HG03432 (cell line): Measurements from ENCODE around the gene MDH1.
A peak's percentile ranks its signal among the peaks of the same experiment; 100 is the strongest.
"Not testable (repeated sequence)": the region's sequence is repeated elsewhere in the genome, so short reads cannot be mapped to it uniquely, and the experiment has no call there.

Source experiments
- ATAC-seq: cut with Tn5 transposase; IDR thresholded peaks from one replicate; pipeline ENCODE4 v1.9.1; 2021; ENCODE audit warnings: mild to moderate bottlenecking, moderate library complexity; ENCODE audit not compliant: unreplicated experiment

Gene MDH1

DNA sequence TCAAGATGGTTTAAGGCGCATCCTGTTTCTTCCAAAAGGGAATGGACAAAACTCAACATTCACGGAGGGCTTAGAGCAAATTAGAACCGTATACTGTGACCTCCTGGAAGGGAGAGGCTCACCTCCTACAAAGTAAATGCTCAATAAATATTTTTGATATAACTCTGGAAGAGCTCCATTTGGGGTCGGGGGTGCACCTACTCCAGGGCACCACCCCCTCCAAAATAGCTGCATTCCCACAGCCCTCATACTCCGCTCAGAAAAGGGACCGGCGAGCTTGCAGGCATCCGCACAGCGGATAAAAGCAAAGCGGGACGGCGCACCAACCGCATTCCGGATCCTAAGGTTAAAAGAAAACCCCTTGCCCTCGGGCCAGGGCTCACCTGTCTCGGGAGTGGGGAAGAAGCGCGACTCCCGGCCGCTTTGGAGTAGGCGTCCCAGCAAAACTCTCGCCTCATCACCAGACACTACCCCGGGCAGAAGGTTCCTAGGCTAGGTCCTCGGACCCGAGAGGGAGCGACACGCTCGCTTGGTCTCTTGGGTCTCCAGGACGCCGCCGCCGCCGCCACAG lies 864 bp upstream of the MDH1 start:
- ATAC-seq = no peak

DNA sequence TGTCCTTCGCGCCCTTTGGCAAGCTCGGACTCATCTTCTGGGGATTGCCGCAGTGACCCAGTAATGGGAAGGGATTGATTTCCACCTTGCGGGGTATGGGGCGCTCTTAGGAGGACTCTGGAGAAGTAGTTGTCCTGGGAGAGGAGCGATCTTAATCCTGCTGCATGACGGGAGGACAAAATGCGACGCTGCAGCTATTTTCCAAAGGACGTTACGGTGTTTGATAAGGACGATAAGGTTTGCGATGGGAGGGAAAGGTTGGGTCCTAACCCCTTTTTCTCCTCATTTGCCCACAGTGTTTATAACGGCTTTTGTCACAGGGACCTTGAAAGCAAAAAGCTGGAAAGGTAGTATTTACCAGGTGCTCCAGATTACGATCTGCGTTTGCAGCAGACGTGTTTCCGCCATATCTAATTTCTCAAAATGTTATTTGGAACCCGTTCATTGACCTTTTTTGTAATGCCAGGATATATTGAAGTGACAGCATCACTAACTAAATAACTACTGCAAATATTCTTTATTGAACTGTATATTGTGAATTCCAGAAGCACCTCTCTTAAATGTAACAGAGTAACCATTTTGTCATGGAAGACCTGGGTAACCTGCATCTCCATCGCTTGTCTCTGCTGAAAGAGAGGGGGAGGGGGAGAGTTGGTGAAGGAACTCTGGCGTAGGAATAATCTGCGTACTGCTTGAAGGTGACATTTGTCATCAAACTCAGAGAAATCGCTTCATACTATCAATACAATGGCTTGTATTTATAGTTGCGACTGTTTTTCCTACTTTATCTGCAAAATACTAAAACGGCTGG lies 590 bp downstream of the MDH1 start:
- ATAC-seq = peak; percentile 15

DNA sequence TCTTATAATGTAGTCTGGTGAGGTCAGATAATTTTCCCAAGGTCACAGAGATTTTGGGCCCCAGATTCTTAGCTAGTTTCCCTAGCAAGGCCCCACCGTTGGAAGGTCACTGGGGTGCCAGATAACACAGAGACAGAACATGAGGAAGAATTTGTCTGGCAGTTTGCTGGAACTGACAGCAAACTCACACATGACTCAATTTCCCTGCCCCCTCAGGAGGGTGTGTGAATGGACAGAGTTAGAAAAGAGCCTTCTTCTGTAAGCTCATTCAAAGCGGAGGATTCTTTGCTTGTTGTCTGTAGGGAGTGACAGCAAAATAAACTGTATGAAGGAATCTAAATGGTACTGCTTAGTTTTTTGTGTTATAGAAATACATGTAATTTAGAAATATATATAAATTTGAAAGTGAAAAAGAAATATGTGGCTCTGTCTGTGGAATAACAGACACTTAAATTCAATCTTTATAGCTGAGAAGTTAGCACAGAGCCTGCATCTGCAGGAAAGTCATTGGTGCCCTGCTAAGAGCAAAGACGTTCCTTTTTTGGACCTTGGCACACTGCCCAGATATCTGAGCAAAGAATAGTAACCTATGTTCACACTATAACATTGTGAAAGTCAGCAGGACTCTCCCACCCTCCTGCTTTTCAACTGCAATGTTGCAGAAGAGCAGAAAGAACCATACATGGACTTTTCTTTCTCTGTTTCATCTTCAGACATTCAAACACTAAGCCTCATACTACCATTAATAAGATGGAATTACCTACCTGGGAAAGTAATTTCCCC lies 2.1 kb downstream of the MDH1 start:
- peak; percentile 7 for ATAC-seq

- ATAC-seq = no peak
Measured at GRCh38 chr2:63591566-63592175, 2.9 kb downstream of the MDH1 start.

DNA sequence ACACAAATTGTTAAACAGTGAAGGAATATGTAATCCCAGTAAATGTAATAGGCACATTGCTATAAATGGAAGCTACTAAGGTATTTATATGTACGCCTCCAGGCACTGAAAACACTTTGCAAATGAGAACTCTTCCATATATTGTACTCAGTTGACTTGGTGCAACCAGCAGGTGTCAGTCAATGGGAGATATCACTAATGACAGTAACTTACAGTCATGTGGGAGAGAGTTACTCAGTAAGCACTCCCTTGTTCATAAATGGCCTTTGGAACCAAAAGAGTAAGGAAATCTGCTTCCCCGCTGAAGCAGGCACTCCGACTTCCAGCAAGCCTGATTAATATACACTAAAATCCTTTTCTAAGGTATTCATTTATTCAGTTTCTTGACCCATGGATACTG lies 5.9 kb downstream of the MDH1 start:
- ATAC-seq = no peak

GRCh38 chr2:63596401-63596883 lies 7.7 kb downstream of the MDH1 start:
- no peak for ATAC-seq

- no peak for ATAC-seq
Measured at GRCh38 chr2:63598981-63599380, 10.2 kb downstream of the MDH1 start.

DNA sequence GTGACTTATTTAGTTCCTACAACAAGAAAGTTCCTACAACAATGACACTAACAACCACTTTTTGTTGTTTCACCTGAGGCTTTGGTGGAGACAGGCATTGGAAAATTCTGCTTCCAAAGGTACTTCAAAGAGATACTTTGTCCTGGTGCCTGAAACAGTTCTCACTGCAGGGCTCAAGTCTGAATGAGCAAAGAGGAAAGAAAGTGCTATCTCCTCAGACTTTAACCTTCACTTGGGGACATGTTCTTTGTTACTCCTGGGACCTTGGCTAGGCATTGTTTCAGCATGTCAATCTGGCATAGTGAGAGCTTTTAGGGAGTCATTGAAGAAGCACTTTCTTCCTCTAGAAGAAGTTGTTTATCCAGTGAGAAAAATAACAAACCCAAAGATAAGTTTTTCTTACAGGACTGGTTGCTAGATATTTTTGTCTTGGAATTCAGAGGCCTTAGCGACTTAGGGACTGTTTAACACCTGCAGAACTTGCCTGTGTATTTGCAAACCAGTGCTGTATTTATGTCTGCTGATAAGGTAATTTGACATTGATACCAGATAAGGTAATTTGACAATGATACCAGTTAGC lies 12.2 kb downstream of the MDH1 start:
- no peak for ATAC-seq

DNA sequence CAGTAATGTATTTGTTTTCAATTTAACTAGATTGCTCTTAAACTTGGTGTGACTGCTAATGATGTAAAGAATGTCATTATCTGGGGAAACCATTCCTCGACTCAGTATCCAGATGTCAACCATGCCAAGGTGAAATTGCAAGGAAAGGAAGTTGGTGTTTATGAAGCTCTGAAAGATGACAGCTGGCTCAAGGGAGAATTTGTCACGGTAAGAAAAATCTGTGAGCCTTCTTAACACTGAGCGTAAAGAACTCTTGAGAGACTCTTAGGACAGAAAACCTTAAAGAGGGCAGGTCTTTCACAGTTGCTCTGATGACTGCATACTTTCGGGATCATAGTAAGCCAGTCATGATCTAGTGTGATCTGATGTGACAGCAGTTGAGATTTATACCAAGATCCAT lies 15.9 kb downstream of the MDH1 start:
- ATAC-seq = no peak

GRCh38 chr2:63608865-63609264 lies 20.1 kb downstream of the MDH1 start:
- not testable (repeated sequence) for ATAC-seq

DNA sequence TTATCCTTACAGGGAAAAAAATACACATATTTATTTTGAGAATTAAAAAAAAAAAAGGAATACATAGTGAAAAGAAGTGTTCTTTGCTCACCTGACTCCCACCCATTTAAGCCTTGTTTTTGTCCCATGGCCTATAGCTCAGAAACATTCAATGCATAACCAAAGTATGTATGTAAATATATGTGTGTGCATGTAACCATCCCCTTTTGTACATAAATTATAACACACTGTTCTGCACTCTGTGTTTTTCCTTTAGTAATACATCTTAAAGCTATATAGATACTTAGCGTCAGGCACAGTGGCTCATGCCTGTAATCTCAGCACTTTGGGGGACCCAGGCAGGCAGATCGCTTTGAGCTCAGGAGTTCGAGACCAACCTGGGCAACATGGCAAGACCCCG lies 21.8 kb downstream of the MDH1 start:
- no peak for ATAC-seq

DNA sequence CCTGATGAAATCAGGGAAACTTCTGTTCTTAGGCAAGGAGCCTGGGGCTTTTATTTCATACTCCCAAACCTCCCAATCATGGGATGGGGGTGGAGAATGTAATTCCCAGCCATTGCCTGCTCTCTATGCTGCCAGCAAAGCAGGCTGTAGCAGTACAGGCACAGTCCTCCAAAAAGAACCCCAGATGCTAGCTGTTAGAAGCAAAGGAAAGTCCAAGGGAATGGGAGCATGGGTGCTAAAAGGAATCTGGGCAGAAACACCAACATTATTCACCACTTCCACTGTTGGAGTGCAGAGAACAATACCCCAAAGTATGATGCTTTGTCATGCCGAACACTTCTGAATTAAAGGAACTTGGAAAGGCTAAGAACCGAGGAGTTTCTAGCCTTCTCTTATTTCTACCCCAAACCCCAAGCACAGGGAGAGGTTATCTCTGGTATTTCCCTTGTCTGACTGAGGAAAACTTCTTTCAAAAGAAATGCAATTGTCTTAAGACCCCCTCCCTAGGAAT lies 24.7 kb downstream of the MDH1 start:
- ATAC-seq = no peak

DNA sequence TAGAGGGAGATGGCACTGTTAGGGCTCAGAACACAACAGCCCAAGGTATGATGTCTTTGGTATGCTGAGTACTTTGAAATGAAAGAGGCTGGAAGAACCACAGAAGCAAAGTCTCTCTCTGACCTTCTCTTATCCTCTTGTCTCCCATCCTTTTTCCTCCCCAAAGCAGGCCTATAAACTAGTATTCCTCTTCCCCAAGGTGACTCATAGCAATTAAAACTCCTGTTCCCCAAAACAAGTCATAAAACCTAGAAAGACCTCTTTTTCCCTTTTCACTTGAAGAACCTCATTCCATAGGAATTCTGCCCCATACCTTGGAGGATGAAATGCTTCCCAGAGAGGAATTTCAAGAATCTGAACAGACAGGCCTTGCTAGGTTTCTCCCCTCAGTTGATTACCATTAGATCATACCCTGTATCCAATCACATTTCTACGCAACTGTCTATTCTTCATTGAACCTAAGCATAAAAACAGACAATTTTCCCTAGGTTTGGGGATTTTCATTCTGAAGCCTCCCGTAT lies 25.7 kb downstream of the MDH1 start:
- ATAC-seq = no peak

DNA sequence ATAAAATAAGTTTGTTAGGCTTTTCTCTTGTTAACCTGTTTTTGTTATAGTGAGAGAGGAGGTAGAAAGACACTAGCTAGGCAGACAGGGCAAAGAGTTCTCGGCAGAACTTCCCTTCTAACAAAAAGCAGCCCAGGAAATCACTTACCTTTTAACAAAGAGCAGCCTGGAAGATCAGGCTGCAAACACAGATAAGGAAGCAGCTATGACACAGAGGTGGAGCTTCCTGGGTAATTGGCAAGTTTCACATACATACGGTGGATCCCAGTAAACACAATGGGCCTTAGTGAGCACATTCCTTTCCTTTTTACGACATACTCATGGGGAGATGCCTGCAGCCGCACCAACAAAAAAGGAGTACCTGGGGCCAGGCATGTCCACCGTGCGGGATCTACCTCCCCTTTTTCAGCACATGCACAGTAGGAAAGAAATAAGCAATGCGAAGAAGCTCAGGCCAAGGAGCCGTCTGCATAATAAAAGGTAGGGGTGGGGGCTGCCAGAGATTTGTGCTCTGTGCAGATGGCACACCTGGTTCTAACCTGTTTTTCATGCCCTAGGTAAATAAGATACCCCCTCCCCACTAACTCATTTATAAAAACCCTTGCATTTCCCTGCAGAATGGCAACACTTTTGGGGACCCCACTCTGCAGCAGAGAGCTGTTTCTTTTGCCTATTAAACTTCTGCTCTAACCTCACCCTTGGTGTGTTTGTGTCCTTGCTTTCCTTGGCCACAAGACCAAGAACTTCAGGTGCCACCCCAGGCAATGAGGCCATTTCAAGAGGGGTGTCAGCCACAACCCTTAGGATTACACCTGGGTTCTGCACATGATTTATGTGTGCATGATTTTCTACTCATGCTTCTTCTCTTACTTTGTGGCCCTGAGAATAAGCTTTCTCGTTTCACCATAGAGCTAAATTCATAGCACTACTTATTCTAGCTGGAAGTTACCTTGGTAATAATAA lies 26.5 kb downstream of the MDH1 start:
- ATAC-seq = no peak

- no peak for ATAC-seq
Measured at GRCh38 chr2:63617366-63617765, 28.6 kb downstream of the MDH1 start.

GRCh38 chr2:63619328-63619727 lies 30.6 kb downstream of the MDH1 start:
- no peak for ATAC-seq

DNA sequence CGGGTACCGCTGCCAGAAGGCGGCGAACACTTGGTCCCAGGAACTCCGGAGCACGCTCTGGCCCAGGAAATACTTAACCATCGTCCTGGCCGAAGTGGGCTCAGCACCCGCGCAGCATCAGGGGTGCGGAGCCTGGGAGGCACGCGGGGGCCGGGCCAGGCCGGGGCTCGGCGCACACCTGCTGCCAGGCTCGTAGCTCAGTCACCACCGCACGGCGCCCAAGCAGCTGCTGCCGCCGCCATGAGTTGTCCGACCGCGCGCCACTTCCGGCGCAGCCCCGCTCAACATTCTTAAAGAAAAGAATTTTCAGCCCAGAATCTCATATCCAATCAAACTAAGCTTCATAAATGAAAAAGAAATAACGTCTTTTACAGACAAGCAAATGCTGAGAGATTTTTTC lies 34.0 kb downstream of the MDH1 start:
- ATAC-seq = no peak

- not testable (repeated sequence) for ATAC-seq
Measured at GRCh38 chr2:63623763-63624162, 35.0 kb downstream of the MDH1 start.

DNA sequence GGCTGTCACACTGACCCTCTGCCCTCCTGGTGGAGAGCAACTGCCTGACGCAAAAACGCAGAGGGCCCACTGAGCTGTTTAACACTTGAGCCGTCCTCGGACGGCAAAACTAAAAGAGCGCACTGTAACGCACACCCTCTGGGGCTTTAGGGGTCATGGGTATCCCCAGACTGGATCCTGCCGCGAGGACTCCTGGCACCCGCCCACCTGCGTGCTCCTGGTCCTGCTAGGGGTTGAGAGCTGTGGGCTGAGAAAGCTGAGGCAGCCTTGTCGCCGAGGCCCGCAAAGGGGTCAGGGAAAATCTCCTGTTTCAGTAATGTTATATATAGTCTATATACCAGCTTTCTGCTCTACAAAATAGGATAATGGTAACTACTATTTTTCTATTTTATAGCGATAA lies 39.1 kb downstream of the MDH1 start:
- no peak for ATAC-seq
